K562 (cell line): ENCODE measurements around the gene TMEM86B. TPM values are rescaled to one million over a fixed set of nuclear protein-coding genes. Genes with fewer than 3 reads are reported as not detected.
A peak's percentile ranks its signal among the peaks of the same experiment; 100 is the strongest.

ENCODE experiments used
- BRD4 ChIP-seq: fragments of 200-600 bp; sonication (generic); IDR thresholded peaks from 2 replicates; pipeline ENCODE4 v1.6.1; 2017; ENCODE audit warnings: inconsistent platforms
- HBP1 ChIP-seq: fragments of 450-650 bp; formaldehyde crosslinking; IDR thresholded peaks from 2 replicates; pipeline ENCODE4 v1.4.0; 2022; ENCODE audit warnings: missing genetic modification characterization
- LCOR ChIP-seq: sonication (generic); formaldehyde crosslinking; IDR thresholded peaks from 2 replicates; pipeline ENCODE4 v1.8.0; 2022; ENCODE audit warnings: mild to moderate bottlenecking, missing genetic modification reagents
- MNT ChIP-seq, 2 experiments: fragments of 450-650 bp; conservative IDR thresholded peaks; 2 replicates each; pipeline ENCODE4 v1.6.1; 2017; ENCODE audit warnings: mild to moderate bottlenecking in 2 of 2, moderate library complexity in 2 of 2
- PRMT5 ChIP-seq: sonication (generic); formaldehyde crosslinking; IDR thresholded peaks from 2 replicates; pipeline ENCODE4 v1.5.0; 2020; ENCODE audit warnings: missing genetic modification reagents
- RBBP5 ChIP-seq: fragments of 200-600 bp; sonication (generic); IDR thresholded peaks from 2 replicates; pipeline ENCODE4 v1.6.1; 2012; ENCODE audit warnings: borderline replicate concordance, mild to moderate bottlenecking, low read length, control low read depth, inconsistent platforms; ENCODE audit not compliant: insufficient read depth, poor library complexity, severe bottlenecking
- RFX5 ChIP-seq: IDR thresholded peaks from 2 replicates; pipeline ENCODE4 v1.6.1; 2011; ENCODE audit warnings: low read depth, mild to moderate bottlenecking, improper control_type of control experiment, low read length
- STAT5B ChIP-seq: fragments of 250-450 bp; sonication (Bioruptor Pico); IDR thresholded peaks from 2 replicates; pipeline ENCODE4 v1.8.0; 2021; ENCODE audit warnings: mild to moderate bottlenecking, inconsistent platforms
- TAF15 ChIP-seq: fragments of 200-400 bp; formaldehyde crosslinking; IDR thresholded peaks from 2 replicates; pipeline ENCODE4 v1.6.1; 2017; ENCODE audit warnings: mild to moderate bottlenecking, low read depth, low read length, moderate library complexity
- TRIM24 ChIP-seq, 2 experiments: fragments of 450-650 bp; IDR thresholded peaks; 2 replicates each; pipeline ENCODE4 v1.6.1; 2016
- ZNF217 ChIP-seq: sonication (generic); formaldehyde crosslinking; IDR thresholded peaks from 2 replicates; pipeline ENCODE4 v1.8.0; 2022; ENCODE audit warnings: mild to moderate bottlenecking, missing genetic modification reagents
- polyA plus RNA-seq, 8 experiments: library from polyadenylated mRNA; depleted of rRNA in 4 of 8; stranded (reverse) in 5 of 8; unstranded in 3 of 8; fragments of >200 nt; fragmentation: Nextera tagmentation in 2 of 8; fragmentation: Illumina TruSeq in 1 of 8; extraction: Ambion mirVana in 2 of 8; extraction: Trizol in 1 of 8; gene quantifications; 2 replicates each; pipeline versions ENCODE4 v1.2.1 to v1.2.3, GENCODE V29; 2011 to 2014; ENCODE audit warnings: inconsistent platforms in 1 of 8, missing spikeins in 1 of 8
- total RNA-seq, 7 experiments: library from RNA; depleted of rRNA in 6 of 7; stranded (reverse); fragments of >200 nt in 6 of 7; fragmentation: Illumina TruSeq in 2 of 7; extraction: Trizol in 2 of 7; gene quantifications; 2 replicates each; pipeline versions ENCODE4 v1.2.1 to v1.2.3, GENCODE V29; 2011 to 2021; ENCODE audit warnings: low replicate concordance in 1 of 7
- TF ChIP-seq, protein P1 (sequence below), 2 experiments: IDR thresholded peaks; 2 replicates each; pipeline ENCODE4 v1.6.1; 2011; ENCODE audit warnings: borderline replicate concordance in 1 of 2, control low read depth in 1 of 2, low read depth in 1 of 2, low read length in 1 of 2, mild to moderate bottlenecking in 1 of 2, mixed read lengths in 1 of 2, moderate library complexity in 1 of 2; ENCODE audit not compliant: insufficient read depth in 1 of 2, insufficient read length in 1 of 2, poor library complexity in 1 of 2, severe bottlenecking in 1 of 2; ENCODE audit errors: extremely low read depth in 1 of 2
- TF ChIP-seq, protein P2 (sequence below): sonication (generic); formaldehyde crosslinking; IDR thresholded peaks from 2 replicates; pipeline ENCODE4 v1.8.1; 2022; ENCODE audit warnings: missing genetic modification reagents
- TF ChIP-seq, protein P3 (sequence below): fragments of 250-450 bp; sonication (Bioruptor Pico); IDR thresholded peaks from 2 replicates; pipeline ENCODE4 v1.4.0; 2020; ENCODE audit warnings: mild to moderate bottlenecking, moderate library complexity

Gene TMEM86B
- total and polyA plus RNA-seq, 9 of the 15 experiments (the other 6 are each of a cell fraction or from before 2014, with no cell fraction given), result 0.28 to 7.9 (median 2.1) TPM

DNA sequence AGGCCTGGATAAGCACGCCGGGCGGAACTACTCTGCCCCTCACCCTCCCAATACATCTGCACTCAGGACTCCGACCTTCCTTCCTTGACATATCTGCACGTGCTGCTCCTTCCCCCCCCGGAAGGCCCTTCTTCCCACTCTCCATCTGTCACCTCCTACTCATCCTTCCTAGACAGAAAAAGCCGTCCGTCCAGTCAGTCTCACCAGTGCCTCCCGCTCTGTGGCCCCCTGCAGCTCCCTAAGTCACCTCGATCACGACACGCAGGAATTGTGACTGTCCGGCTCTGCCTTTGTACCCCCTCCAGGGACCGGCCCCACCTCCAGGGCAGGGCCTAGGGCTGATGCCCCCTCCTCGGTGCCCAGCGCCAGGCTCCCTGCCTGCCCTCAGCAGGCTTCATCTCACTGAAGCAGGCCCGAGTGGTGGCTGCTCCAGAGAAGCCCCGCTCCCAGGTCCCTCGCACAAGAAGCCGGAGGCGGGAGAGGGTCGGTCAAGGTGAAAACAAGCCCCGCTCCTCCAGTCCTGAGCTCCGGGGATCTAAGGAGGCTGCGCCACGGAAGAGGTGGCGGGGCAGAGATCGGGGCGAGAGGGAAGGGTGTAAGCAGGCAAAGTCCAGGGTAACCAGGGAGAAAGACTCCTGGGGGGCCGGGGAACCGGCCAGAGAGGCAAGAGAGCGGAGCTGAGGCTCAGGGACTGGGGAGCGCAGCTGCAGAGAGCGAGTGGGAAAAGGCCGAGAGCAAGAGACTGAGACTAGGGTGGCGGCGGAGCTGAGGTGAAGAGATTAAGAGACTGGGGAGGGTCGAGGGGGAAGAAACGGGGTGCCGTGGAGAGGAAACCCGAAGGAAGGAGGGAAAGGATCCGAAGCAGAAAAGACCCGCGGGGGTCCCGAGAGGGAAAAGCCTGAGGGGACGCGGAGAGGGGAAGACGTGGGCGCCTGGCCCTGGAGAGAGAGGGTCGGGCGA is 29.2 kb upstream of the TMEM86B start (continued):
- TF ChIP-seq TAF15 (no peak), STAT5B (CRISPR knock-in tag) (no peak), TRIM24 (IDR thresholded peaks at IDR 0.05) (peak; percentile 27 to 59; a peak in 1 of 4 replicates), HBP1 (peak; percentile 67; the same call in 1 of the 2 replicates), BRD4 (no peak), ZNF217 (CRISPR knock-in tag) (no peak), MNT (conservative IDR thresholded peaks at IDR 0.05) (peak; percentile 98 to 99), RBBP5 (no peak), PRMT5 (CRISPR knock-in tag) (no peak), RFX5 (no peak), LCOR (no peak)
- TF ChIP-seq, protein P1, sequence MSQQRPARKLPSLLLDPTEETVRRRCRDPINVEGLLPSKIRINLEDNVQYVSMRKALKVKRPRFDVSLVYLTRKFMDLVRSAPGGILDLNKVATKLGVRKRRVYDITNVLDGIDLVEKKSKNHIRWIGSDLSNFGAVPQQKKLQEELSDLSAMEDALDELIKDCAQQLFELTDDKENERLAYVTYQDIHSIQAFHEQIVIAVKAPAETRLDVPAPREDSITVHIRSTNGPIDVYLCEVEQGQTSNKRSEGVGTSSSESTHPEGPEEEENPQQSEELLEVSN (IDR thresholded peaks at IDR 0.05; ENCODE audit: borderline replicate concordance in 1 of 2, extremely low read depth in 1 of 2, insufficient read depth in 1 of 2, insufficient read length in 1 of 2, low read depth in 1 of 2, low read length in 1 of 2, poor library complexity in 1 of 2, severe bottlenecking in 1 of 2), result peak in 1 of 2 experiments; percentile 62
- TF ChIP-seq, protein P2, sequence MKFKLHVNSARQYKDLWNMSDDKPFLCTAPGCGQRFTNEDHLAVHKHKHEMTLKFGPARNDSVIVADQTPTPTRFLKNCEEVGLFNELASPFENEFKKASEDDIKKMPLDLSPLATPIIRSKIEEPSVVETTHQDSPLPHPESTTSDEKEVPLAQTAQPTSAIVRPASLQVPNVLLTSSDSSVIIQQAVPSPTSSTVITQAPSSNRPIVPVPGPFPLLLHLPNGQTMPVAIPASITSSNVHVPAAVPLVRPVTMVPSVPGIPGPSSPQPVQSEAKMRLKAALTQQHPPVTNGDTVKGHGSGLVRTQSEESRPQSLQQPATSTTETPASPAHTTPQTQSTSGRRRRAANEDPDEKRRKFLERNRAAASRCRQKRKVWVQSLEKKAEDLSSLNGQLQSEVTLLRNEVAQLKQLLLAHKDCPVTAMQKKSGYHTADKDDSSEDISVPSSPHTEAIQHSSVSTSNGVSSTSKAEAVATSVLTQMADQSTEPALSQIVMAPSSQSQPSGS (CRISPR knock-in tag), result no peak
- TF ChIP-seq, protein P3, sequence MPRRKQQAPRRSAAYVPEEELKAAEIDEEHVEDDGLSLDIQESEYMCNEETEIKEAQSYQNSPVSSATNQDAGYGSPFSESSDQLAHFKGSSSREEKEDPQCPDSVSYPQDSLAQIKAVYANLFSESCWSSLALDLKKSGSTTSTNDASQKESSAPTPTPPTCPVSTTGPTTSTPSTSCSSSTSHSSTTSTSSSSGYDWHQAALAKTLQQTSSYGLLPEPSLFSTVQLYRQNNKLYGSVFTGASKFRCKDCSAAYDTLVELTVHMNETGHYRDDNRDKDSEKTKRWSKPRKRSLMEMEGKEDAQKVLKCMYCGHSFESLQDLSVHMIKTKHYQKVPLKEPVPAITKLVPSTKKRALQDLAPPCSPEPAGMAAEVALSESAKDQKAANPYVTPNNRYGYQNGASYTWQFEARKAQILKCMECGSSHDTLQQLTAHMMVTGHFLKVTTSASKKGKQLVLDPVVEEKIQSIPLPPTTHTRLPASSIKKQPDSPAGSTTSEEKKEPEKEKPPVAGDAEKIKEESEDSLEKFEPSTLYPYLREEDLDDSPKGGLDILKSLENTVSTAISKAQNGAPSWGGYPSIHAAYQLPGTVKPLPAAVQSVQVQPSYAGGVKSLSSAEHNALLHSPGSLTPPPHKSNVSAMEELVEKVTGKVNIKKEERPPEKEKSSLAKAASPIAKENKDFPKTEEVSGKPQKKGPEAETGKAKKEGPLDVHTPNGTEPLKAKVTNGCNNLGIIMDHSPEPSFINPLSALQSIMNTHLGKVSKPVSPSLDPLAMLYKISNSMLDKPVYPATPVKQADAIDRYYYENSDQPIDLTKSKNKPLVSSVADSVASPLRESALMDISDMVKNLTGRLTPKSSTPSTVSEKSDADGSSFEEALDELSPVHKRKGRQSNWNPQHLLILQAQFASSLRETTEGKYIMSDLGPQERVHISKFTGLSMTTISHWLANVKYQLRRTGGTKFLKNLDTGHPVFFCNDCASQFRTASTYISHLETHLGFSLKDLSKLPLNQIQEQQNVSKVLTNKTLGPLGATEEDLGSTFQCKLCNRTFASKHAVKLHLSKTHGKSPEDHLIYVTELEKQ (CRISPR knock-in tag), result no peak
